ENCODE data around the gene NHEJ1.

NHEJ1 gene

GRCh38 chr2:219183151-219183772 lies 22.6 kb upstream of the NHEJ1 start:
- DNase-seq = no peak

- no peak for DNase-seq
Observed at GRCh38 chr2:219182331-219183150, 21.9 kb upstream of the NHEJ1 start.

GRCh38 chr2:219181531-219181930 lies 20.9 kb upstream of the NHEJ1 start:
- DNase-seq = no peak

- DNase-seq = no peak
Observed at GRCh38 chr2:219180961-219181360, 20.3 kb upstream of the NHEJ1 start.

- DNase-seq = no peak
Observed at GRCh38 chr2:219179601-219180465, 19.2 kb upstream of the NHEJ1 start.

- DNase-seq = peak in 25 of 51 donors; percentile 19 to 83 (median 55)
Observed at GRCh38 chr2:219178377-219179175, 18.0 kb upstream of the NHEJ1 start.

GRCh38 chr2:219177552-219178376 lies 17.1 kb upstream of the NHEJ1 start, which contains the start of gene RETREG2:
RETREG2 (plus strand) TSS chr2:219178275; CDS start chr2:219178353, 78 bp downstream.
- DNase-seq = peak; percentile 53 to 94 (median 79)

GRCh38 chr2:219176818-219177551 lies 16.4 kb upstream of the NHEJ1 start, which contains the start of gene CNPPD1:
CNPPD1 (minus strand) TSS chr2:219176925; CDS start chr2:219176828, 97 bp downstream.
- peak; percentile 34 to 91 (median 75) for DNase-seq

- DNase-seq = peak in 35 of 51 donors; percentile 20 to 86 (median 55)
Observed at GRCh38 chr2:219175928-219176817, 15.6 kb upstream of the NHEJ1 start.

GRCh38 chr2:219175486-219175885 lies 14.9 kb upstream of the NHEJ1 start:
- DNase-seq = no peak

- DNase-seq = no peak
Observed at GRCh38 chr2:219174801-219175200, 14.2 kb upstream of the NHEJ1 start.

- no peak for DNase-seq
Observed at GRCh38 chr2:219174146-219174545, 13.5 kb upstream of the NHEJ1 start.

- DNase-seq = no peak
Observed at GRCh38 chr2:219173176-219173575, 12.6 kb upstream of the NHEJ1 start.

GRCh38 chr2:219172231-219173154 lies 11.9 kb upstream of the NHEJ1 start:
- no peak for DNase-seq

- peak in 15 of 51 donors; percentile 10 to 44 (median 27) for DNase-seq
Observed at GRCh38 chr2:219171231-219171651, 10.6 kb upstream of the NHEJ1 start.

GRCh38 chr2:219169930-219170654 lies 9.5 kb upstream of the NHEJ1 start, which contains the start of gene SLC23A3:
SLC23A3 (minus strand) TSS chr2:219170029; CDS start chr2:219169984, 45 bp downstream.
- DNase-seq = no peak

Data from hypothalamus (tissue), 51 donors.